Naive thymus-derived CD4-positive, alpha-beta T cell (primary cell): ENCODE measurements around the gene TTBK1. TPM values are rescaled to one million over a fixed set of nuclear protein-coding genes. Genes with fewer than 3 reads are reported as not detected.
"Not testable (repeated sequence)": the region's sequence is repeated elsewhere in the genome, so short reads cannot be mapped to it uniquely, and the experiment has no call there.

Experiments used
- ATAC-seq: fragments of 150-1000 bp; cut with Tn5 transposase; 2 replicates; pipeline ENCODE4 v1.10.0; 2021; ENCODE audit warnings: mild to moderate bottlenecking, moderate library complexity
- CTCF ChIA-PET: fragments of 350-600 bp; sonication (Branson Sonifier 250); formaldehyde crosslinking; loops from one replicate; lab custom pipeline; 2021; ENCODE audit warnings: antibody characterized with exemption; lab: Charles Lee
- POLR2A ChIA-PET: fragments of 350-600 bp; sonication (Branson Sonifier 250); formaldehyde crosslinking; loops from one replicate; lab custom pipeline; 2021; ENCODE audit warnings: antibody characterized with exemption, inconsistent platforms; lab: Charles Lee
- DNase-seq, 9 donors: peaks; one replicate each; pipeline versions ENCODE4 v3.0.0 to v3.0.0-alpha.2; 2020 to 2022; ENCODE audit warnings: mixed read lengths in 1 of 9
- H3K27ac ChIP-seq: one replicate; pipeline ENCODE4 v1.7.0; 2013; ENCODE audit warnings: mild to moderate bottlenecking, low read depth, low read length, moderate library complexity
- H3K27me3 ChIP-seq, 2 donors: one replicate each; pipeline ENCODE4 v1.7.0; 2013; ENCODE audit warnings: low read length in 2 of 2, mild to moderate bottlenecking in 2 of 2, moderate library complexity in 2 of 2; ENCODE audit not compliant: control insufficient read depth in 2 of 2, insufficient read depth in 2 of 2
- H3K36me3 ChIP-seq, 3 experiments: 1 replicate in 2 of 3; 2 replicates in 1 of 3; pipeline ENCODE4 v1.7.0; 2013; ENCODE audit warnings: low read length in 3 of 3, mild to moderate bottlenecking in 3 of 3, moderate library complexity in 1 of 3; ENCODE audit not compliant: insufficient read depth in 3 of 3, control insufficient read depth in 2 of 3
- H3K4me1 ChIP-seq, 2 donors: one replicate each; pipeline ENCODE4 v1.7.0; 2013; ENCODE audit warnings: low read length in 2 of 2, mild to moderate bottlenecking in 2 of 2, moderate library complexity in 1 of 2; ENCODE audit not compliant: control insufficient read depth in 2 of 2, insufficient read depth in 2 of 2
- H3K4me3 ChIP-seq: 2 replicates; pipeline ENCODE4 v1.7.0; 2013; ENCODE audit warnings: mild to moderate bottlenecking, low read length
- H3K9me3 ChIP-seq, 3 experiments: 1 replicate in 2 of 3; 2 replicates in 1 of 3; pipeline ENCODE4 v1.7.0; 2013; ENCODE audit warnings: low read length in 3 of 3; ENCODE audit not compliant: control insufficient read depth in 2 of 3
- H3K27ac Mint-ChIP-seq, 9 donors: one replicate each; pipeline ENCODE4 v1.8.0; 2020 to 2022; ENCODE audit warnings: mixed read lengths in 9 of 9, mild to moderate bottlenecking in 8 of 9, moderate library complexity in 5 of 9, inconsistent platforms in 2 of 9
- H3K27me3 Mint-ChIP-seq, 5 donors: one replicate each; pipeline ENCODE4 v1.8.0; 2021 to 2022; ENCODE audit warnings: mixed read lengths in 5 of 5, mild to moderate bottlenecking in 1 of 5
- H3K36me3 Mint-ChIP-seq, 5 donors: one replicate each; pipeline ENCODE4 v1.8.0; 2020 to 2022; ENCODE audit warnings: mixed read lengths in 5 of 5, mild to moderate bottlenecking in 3 of 5, inconsistent platforms in 1 of 5
- H3K4me1 Mint-ChIP-seq, 7 donors: one replicate each; pipeline ENCODE4 v1.8.0; 2020 to 2022; ENCODE audit warnings: mixed read lengths in 7 of 7, mild to moderate bottlenecking in 3 of 7, inconsistent platforms in 1 of 7
- H3K4me3 Mint-ChIP-seq, 10 donors: one replicate each; pipeline ENCODE4 v1.8.0; 2020 to 2022; ENCODE audit warnings: mild to moderate bottlenecking in 10 of 10, mixed read lengths in 10 of 10, moderate library complexity in 6 of 10, inconsistent platforms in 2 of 10
- H3K9me3 Mint-ChIP-seq, 11 donors: one replicate each; pipeline ENCODE4 v1.8.0; 2020 to 2022; ENCODE audit warnings: mixed read lengths in 11 of 11, mild to moderate bottlenecking in 4 of 11, inconsistent platforms in 1 of 11, moderate library complexity in 1 of 11
- intact Hi-C, 2 donors: fragments of 100-400 bp; cut with micrococcal nuclease; formaldehyde crosslinking; loops; one replicate each; pipeline ENCODE4 v1.15.1; 2023
- polyA plus RNA-seq, 2 donors: library from polyadenylated mRNA; unstranded; fragments of 300-500 nt; fragmentation: Illumina TruSeq; gene quantifications; one replicate each; pipeline ENCODE4 v1.2.3, GENCODE V29; 2021
- total RNA-seq, 6 experiments: library from RNA in 5 of 6; stranded (reverse) in 5 of 6; gene quantifications; 1 replicate in 5 of 6; 2 replicates in 1 of 6; pipeline ENCODE4 v1.2.3 and lab custom pipeline; 2021 to 2026

The TTBK1 gene
- total and polyA plus RNA-seq, 7 experiments from 2014 or later = 0.05 to 0.29 TPM; not detected in 5

DNA sequence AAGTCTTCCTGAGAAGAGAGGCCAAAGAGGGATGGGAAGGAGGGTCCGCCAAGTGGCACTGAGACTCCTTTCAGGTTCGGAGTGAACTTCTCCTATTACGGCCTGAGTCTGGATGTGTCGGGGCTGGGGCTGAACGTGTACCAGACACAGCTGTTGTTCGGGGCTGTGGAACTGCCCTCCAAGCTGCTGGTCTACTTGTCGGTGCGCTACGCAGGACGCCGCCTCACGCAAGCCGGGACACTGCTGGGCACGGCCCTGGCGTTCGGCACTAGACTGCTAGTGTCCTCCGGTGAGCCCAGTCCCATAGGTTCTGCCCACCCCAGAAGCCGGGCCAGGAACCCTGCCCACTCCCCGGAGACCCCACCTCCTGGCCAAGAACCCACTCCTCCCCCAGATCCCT is 58.8 kb downstream of the TTBK1 start:
- POLR2A ChIA-PET = no interaction called here

GRCh38 chr6:43303006-43303405 is 59.7 kb downstream of the TTBK1 start:
- H3K4me3 ChIP-seq, H3K4me1 ChIP-seq, H3K9me3 Mint-ChIP-seq, DNase-seq, POLR2A ChIA-PET, H3K9me3 ChIP-seq, H3K27me3 Mint-ChIP-seq, ATAC-seq, H3K36me3 Mint-ChIP-seq, H3K4me3 Mint-ChIP-seq, H3K27ac Mint-ChIP-seq, intact Hi-C loops, CTCF ChIA-PET, H3K27ac ChIP-seq, H3K27me3 ChIP-seq, H3K4me1 Mint-ChIP-seq, H3K36me3 ChIP-seq: not testable (repeated sequence)

More for the DNA sequence above, 58.8 kb downstream of the TTBK1 start:
- ATAC-seq (no peak), DNase-seq (no peak)
- H3K4me3 ChIP-seq = no peak overlapping the region
- H3K36me3 Mint-ChIP-seq = no peaks in the 10 kb centered on the region
- H3K27ac ChIP-seq = no peak overlapping the region
- no peaks in the 10 kb centered on the region for H3K36me3 ChIP-seq
- intact Hi-C loops = no loop called here
- CTCF ChIA-PET = no interaction called here
- peaks cover 0 to 7% (median 0%) of the 10 kb centered on the region in 7 donors for H3K4me1 Mint-ChIP-seq
- H3K4me3 Mint-ChIP-seq = no peak overlapping the region
- H3K9me3 ChIP-seq = no peaks in the 10 kb centered on the region
- H3K4me1 ChIP-seq = no peaks in the 10 kb centered on the region
- no peak overlapping the region for H3K27ac Mint-ChIP-seq
- H3K9me3 Mint-ChIP-seq = no peaks in the 10 kb centered on the region
- H3K27me3 ChIP-seq = no peaks in the 10 kb centered on the region
- peaks cover 0 to 7% (median 5%) of the 10 kb centered on the region in 5 donors for H3K27me3 Mint-ChIP-seq

- H3K4me1 Mint-ChIP-seq = peaks cover 2 to 13% (median 7%) of the 10 kb centered on the region in 7 donors
These were observed 60.6 kb downstream of the TTBK1 start for GRCh38 chr6:43303751-43304331.

GRCh38 chr6:43304361-43304760 is 61.1 kb downstream of the TTBK1 start:
- ATAC-seq (no peak), DNase-seq (no peak)
- ChIA-PET POLR2A (no interaction called here), CTCF (no interaction called here)
- intact Hi-C loops = no loop called here
- H3K4me3 ChIP-seq = no peak overlapping the region
- Mint-ChIP-seq H3K4me3 (no peak overlapping the region), H3K36me3 (no peaks in the 10 kb centered on the region), H3K4me1 (peaks cover 7 to 13% (median 10%) of the 10 kb centered on the region in 7 donors), H3K27me3 (peaks cover 0 to 17% (median 0%) of the 10 kb centered on the region in 5 donors), H3K9me3 (no peaks in the 10 kb centered on the region), H3K27ac (peak overlapping the region in 1 of 9 donors; percentile 46)
- peaks cover 6 to 11% of the 10 kb centered on the region in 2 donors for H3K4me1 ChIP-seq
- no peaks in the 10 kb centered on the region for H3K9me3 ChIP-seq
- no peak overlapping the region for H3K27ac ChIP-seq
- no peaks in the 10 kb centered on the region for H3K36me3 ChIP-seq
- H3K27me3 ChIP-seq = no peaks in the 10 kb centered on the region

More at GRCh38 chr6:43303751-43304331, 60.6 kb downstream of the TTBK1 start:
- ChIA-PET POLR2A (no interaction called here), CTCF (no interaction called here)
- Mint-ChIP-seq H3K27ac (peak overlapping the region in 1 of 9 donors; percentile 22), H3K9me3 (no peaks in the 10 kb centered on the region), H3K27me3 (peaks cover 0 to 13% (median 2%) of the 10 kb centered on the region in 5 donors), H3K4me3 (no peak overlapping the region), H3K36me3 (no peaks in the 10 kb centered on the region)
- Histone ChIP-seq H3K9me3 (no peaks in the 10 kb centered on the region), H3K4me1 (peaks cover 1 to 7% of the 10 kb centered on the region in 2 donors), H3K4me3 (no peak overlapping the region), H3K27ac (no peak overlapping the region), H3K27me3 (no peaks in the 10 kb centered on the region), H3K36me3 (no peaks in the 10 kb centered on the region)
- intact Hi-C loops = no loop called here
- ATAC-seq (no peak), DNase-seq (no peak)

DNA sequence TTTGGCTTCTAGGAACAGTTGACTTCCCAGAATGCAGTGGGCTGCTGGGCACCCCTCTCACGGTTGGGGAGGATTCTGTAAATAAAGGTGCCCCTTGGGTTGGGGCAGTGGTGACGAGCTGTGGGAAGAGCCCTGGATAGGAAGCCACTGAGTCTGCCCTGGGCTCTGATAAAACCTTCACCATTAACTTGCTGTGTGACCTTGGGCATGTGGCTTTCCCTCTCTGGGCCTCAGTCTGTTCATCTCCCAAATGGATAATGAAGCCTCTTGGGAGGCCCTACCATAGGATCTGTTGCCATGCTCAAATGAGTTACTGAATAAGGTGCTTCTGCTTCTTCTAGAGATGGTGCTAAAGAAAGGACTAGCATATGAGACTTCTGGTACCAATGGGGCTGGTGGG is 61.6 kb downstream of the TTBK1 start:
- Histone ChIP-seq H3K27me3 (no peaks in the 10 kb centered on the region), H3K36me3 (no peaks in the 10 kb centered on the region), H3K27ac (no peak overlapping the region), H3K9me3 (no peaks in the 10 kb centered on the region), H3K4me3 (no peak overlapping the region), H3K4me1 (peaks cover 8 to 11% of the 10 kb centered on the region in 2 donors)
- H3K4me3 Mint-ChIP-seq = no peak overlapping the region
- peaks cover 0 to 17% (median 0%) of the 10 kb centered on the region in 5 donors for H3K27me3 Mint-ChIP-seq
- ATAC-seq (no peak), DNase-seq (no peak)
- H3K9me3 Mint-ChIP-seq = no peaks in the 10 kb centered on the region
- H3K36me3 Mint-ChIP-seq = no peaks in the 10 kb centered on the region
- intact Hi-C loops = loop anchor here in 1 of 2 donors (5.0 kb wide), 1 partner anchor 43 kb away; no protein-coding TSS in a partner anchor
- H3K4me1 Mint-ChIP-seq = peaks cover 7 to 13% (median 10%) of the 10 kb centered on the region in 7 donors
- ChIA-PET CTCF (interaction anchor here (1.8 kb wide), 1 partner anchor 15 kb away, joined by 5 read pairs; no protein-coding TSS in a partner anchor), POLR2A (no interaction called here)
- peak overlapping the region in 1 of 9 donors; percentile 26 for H3K27ac Mint-ChIP-seq

DNA sequence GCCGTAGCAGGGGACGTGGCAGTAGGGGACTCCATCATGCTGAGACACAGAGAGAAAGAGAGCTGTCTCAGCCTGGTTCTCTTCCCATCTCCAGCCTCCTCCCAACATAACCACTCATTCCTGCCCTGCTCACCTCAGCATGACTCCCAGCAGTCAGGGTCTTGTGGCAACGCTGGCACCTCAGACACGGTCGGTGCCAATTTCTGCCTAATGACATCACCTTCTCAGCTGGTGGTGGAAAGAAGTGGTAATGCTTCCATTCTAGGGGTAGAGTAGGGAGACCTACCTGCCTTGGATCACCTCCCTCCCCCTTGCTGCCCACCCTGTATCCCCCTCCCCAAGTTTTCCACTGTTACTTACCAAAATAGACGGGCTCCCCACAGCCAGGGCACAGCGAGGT is 62.8 kb downstream of the TTBK1 start:
- Histone ChIP-seq H3K36me3 (no peaks in the 10 kb centered on the region), H3K27ac (no peak overlapping the region), H3K4me1 (peaks cover 8 to 11% of the 10 kb centered on the region in 2 donors), H3K9me3 (no peaks in the 10 kb centered on the region), H3K4me3 (no peak overlapping the region), H3K27me3 (no peaks in the 10 kb centered on the region)
- H3K4me1 Mint-ChIP-seq = peaks cover 6 to 13% (median 10%) of the 10 kb centered on the region in 7 donors
- peaks cover 0 to 4% (median 0%) of the 10 kb centered on the region in 5 donors for H3K36me3 Mint-ChIP-seq
- peaks cover 0 to 22% (median 0%) of the 10 kb centered on the region in 5 donors for H3K27me3 Mint-ChIP-seq
- no peak for ATAC-seq
- H3K9me3 Mint-ChIP-seq = no peaks in the 10 kb centered on the region
- CTCF ChIA-PET = interaction anchor here (0.8 to 1.8 kb wide), 2 partner anchors 14 to 77 kb away, joined by 3 to 5 read pairs; partner anchors contain the start of gene DNPH1
- no peak overlapping the region for H3K4me3 Mint-ChIP-seq
- H3K27ac Mint-ChIP-seq = no peak overlapping the region
- POLR2A ChIA-PET = no interaction called here
- DNase-seq = no peak
- intact Hi-C loops = loop anchor here in 1 of 2 donors (5.0 kb wide), 1 partner anchor 44 kb away; no protein-coding TSS in a partner anchor
